HepG2 (cell line): ENCODE measurements around the gene SPOP. TPM values are rescaled to one million over a fixed set of nuclear protein-coding genes. Genes with fewer than 3 reads are reported as not detected.

Experiments
- CTCF ChIP-seq: sonication (generic); formaldehyde crosslinking; IDR thresholded peaks from 2 replicates; pipeline ENCODE4 v1.5.0; 2020; ENCODE audit warnings: mild to moderate bottlenecking, missing genetic modification reagents, moderate library complexity
- GATAD2A ChIP-seq: IDR thresholded peaks from 2 replicates; pipeline ENCODE4 v1.6.1; 2016
- PRPF4 ChIP-seq: fragments of 200-400 bp; formaldehyde crosslinking; IDR thresholded peaks from 2 replicates; pipeline ENCODE4 v1.6.1; 2016; ENCODE audit warnings: low read length, low read depth; ENCODE audit not compliant: poor library complexity, severe bottlenecking
- RBM22 ChIP-seq: fragments of 200-400 bp; formaldehyde crosslinking; optimal IDR thresholded peaks from 2 replicates; pipeline ENCODE3; 2017; ENCODE audit warnings: mild to moderate bottlenecking, low read length, moderate library complexity
- TFE3 ChIP-seq: IDR thresholded peaks from 2 replicates; pipeline ENCODE4 v1.6.1; 2016
- TSC22D2 ChIP-seq: sonication (generic); formaldehyde crosslinking; IDR thresholded peaks from 2 replicates; pipeline ENCODE4 v1.5.1; 2020; ENCODE audit warnings: missing genetic modification reagents, mild to moderate bottlenecking, borderline replicate concordance
- YEATS2 ChIP-seq: sonication (generic); formaldehyde crosslinking; IDR thresholded peaks from 2 replicates; pipeline ENCODE4 v1.4.0; 2020; ENCODE audit warnings: missing genetic modification reagents, borderline replicate concordance
- ZBTB21 ChIP-seq: sonication (generic); formaldehyde crosslinking; IDR thresholded peaks from 2 replicates; pipeline ENCODE4 v1.4.0; 2020; ENCODE audit warnings: missing genetic modification reagents
- ZNF362 ChIP-seq: sonication (generic); formaldehyde crosslinking; IDR thresholded peaks from 2 replicates; pipeline ENCODE4 v1.4.0; 2020; ENCODE audit warnings: missing genetic modification reagents, mild to moderate bottlenecking, borderline replicate concordance
- ZNF607 ChIP-seq: sonication (generic); formaldehyde crosslinking; IDR thresholded peaks from 2 replicates; pipeline ENCODE4 v1.5.1; 2020; ENCODE audit warnings: missing genetic modification reagents, mild to moderate bottlenecking, borderline replicate concordance
- ZNF747 ChIP-seq: sonication (generic); formaldehyde crosslinking; IDR thresholded peaks from 2 replicates; pipeline ENCODE4 v1.8.1; 2023; ENCODE audit warnings: missing genetic modification reagents, mild to moderate bottlenecking, borderline replicate concordance
- polyA plus RNA-seq, 8 experiments: library from polyadenylated mRNA; depleted of rRNA in 3 of 8; stranded (reverse) in 7 of 8; unstranded in 1 of 8; fragments of >200 nt; fragmentation: Illumina TruSeq in 4 of 8; extraction: Trizol in 4 of 8; gene quantifications; 2 replicates each; pipeline versions ENCODE4 v1.2.1 to v1.2.3, GENCODE V29; 2011 to 2016; ENCODE audit warnings: low read depth in 4 of 8, missing spikeins in 1 of 8, mixed read lengths in 1 of 8; ENCODE audit not compliant: insufficient read depth in 1 of 8
- total RNA-seq, 5 experiments: library from RNA; depleted of rRNA; stranded (reverse); fragments of >200 nt; fragmentation: Illumina TruSeq; extraction: Trizol; gene quantifications; 2 replicates each; pipeline ENCODE4 v1.2.3, GENCODE V29; 2016; ENCODE audit warnings: low read depth in 1 of 5
- TF ChIP-seq, protein P1 (sequence below): sonication (generic); formaldehyde crosslinking; IDR thresholded peaks from 2 replicates; pipeline ENCODE4 v1.4.0; 2020; ENCODE audit warnings: missing genetic modification reagents, borderline replicate concordance
- TF ChIP-seq, protein P2 (sequence below): sonication (generic); formaldehyde crosslinking; IDR thresholded peaks from 2 replicates; pipeline ENCODE4 v1.5.0; 2020; ENCODE audit warnings: missing genetic modification reagents

SPOP gene
- total and polyA plus RNA-seq, 2 of the 13 experiments (the other 11 are each of a cell fraction or from before 2014, with no cell fraction given), result 52.8 to 60.8 TPM

DNA sequence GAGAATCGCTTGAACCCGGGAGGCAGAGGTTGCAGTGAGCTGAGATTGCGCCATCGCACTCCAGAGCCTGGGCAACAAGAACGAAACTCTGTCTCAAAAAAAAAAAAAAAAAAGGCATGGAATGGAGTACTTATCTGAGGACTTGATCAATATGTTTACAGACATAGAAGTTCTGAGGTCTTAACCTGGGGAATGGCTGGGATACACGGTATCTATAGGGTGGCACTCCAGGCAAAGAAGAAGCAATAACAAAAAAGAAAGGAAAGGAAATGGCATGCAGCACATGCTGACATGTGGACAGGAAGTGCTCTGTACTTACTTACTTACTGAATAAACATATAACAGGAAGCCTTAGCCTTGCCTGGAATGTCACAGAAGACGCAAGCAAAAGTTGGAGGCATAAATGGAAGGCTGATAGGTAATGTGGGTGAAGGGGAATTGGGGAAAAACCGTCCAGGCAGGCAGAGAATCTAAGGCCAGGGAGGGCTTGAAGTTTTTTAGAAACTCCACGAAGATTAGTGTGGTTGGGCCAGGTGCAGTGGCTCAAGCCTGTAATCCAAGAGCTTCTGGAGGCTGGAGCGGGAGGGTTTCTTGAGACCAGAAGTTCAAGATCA lies 10.1 kb upstream of the SPOP start (continued):
- TF ChIP-seq CTCF (CRISPR knock-in tag) (no peak), TSC22D2 (0 out of 2 replicates have a peak, but pooled peaks have one; percentile 31), ZBTB21 (CRISPR knock-in tag) (0 out of 2 replicates have a peak, but pooled peaks have one; percentile 17), GATAD2A (CRISPR knock-in tag) (peak; percentile 82), PRPF4 (no peak), YEATS2 (CRISPR knock-in tag) (peak; percentile 74; the same call in 1 of the 2 replicates), TFE3 (CRISPR knock-in tag) (peak; percentile 78), ZNF747 (CRISPR knock-in tag) (0 out of 2 replicates have a peak, but pooled peaks have one; percentile 63), ZNF607 (CRISPR knock-in tag) (peak; percentile 25; the same call in 1 of the 2 replicates), RBM22 (no peak), ZNF362 (CRISPR knock-in tag) (peak; percentile 89)
- TF ChIP-seq, protein P1, sequence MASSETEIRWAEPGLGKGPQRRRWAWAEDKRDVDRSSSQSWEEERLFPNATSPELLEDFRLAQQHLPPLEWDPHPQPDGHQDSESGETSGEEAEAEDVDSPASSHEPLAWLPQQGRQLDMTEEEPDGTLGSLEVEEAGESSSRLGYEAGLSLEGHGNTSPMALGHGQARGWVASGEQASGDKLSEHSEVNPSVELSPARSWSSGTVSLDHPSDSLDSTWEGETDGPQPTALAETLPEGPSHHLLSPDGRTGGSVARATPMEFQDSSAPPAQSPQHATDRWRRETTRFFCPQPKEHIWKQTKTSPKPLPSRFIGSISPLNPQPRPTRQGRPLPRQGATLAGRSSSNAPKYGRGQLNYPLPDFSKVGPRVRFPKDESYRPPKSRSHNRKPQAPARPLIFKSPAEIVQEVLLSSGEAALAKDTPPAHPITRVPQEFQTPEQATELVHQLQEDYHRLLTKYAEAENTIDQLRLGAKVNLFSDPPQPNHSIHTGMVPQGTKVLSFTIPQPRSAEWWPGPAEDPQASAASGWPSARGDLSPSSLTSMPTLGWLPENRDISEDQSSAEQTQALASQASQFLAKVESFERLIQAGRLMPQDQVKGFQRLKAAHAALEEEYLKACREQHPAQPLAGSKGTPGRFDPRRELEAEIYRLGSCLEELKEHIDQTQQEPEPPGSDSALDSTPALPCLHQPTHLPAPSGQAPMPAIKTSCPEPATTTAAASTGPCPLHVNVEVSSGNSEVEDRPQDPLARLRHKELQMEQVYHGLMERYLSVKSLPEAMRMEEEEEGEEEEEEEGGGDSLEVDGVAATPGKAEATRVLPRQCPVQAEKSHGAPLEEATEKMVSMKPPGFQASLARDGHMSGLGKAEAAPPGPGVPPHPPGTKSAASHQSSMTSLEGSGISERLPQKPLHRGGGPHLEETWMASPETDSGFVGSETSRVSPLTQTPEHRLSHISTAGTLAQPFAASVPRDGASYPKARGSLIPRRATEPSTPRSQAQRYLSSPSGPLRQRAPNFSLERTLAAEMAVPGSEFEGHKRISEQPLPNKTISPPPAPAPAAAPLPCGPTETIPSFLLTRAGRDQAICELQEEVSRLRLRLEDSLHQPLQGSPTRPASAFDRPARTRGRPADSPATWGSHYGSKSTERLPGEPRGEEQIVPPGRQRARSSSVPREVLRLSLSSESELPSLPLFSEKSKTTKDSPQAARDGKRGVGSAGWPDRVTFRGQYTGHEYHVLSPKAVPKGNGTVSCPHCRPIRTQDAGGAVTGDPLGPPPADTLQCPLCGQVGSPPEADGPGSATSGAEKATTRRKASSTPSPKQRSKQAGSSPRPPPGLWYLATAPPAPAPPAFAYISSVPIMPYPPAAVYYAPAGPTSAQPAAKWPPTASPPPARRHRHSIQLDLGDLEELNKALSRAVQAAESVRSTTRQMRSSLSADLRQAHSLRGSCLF, result no peak
- TF ChIP-seq, protein P2, sequence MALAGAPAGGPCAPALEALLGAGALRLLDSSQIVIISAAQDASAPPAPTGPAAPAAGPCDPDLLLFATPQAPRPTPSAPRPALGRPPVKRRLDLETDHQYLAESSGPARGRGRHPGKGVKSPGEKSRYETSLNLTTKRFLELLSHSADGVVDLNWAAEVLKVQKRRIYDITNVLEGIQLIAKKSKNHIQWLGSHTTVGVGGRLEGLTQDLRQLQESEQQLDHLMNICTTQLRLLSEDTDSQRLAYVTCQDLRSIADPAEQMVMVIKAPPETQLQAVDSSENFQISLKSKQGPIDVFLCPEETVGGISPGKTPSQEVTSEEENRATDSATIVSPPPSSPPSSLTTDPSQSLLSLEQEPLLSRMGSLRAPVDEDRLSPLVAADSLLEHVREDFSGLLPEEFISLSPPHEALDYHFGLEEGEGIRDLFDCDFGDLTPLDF (CRISPR knock-in tag), result no peak
